IPS-18a (cell line): ENCODE measurements around the gene PACS1.

ENCODE experiments used
- H3K27ac ChIP-seq: one replicate; pipeline ENCODE4 v1.5.1; 2013; ENCODE audit warnings: low read length
- H3K27me3 ChIP-seq: one replicate; pipeline ENCODE4 v1.6.1; 2013; ENCODE audit warnings: mild to moderate bottlenecking, low read length; ENCODE audit not compliant: control insufficient read depth, insufficient read depth
- H3K36me3 ChIP-seq: one replicate; pipeline ENCODE4 v1.6.1; 2013; ENCODE audit warnings: low read depth, low read length; ENCODE audit not compliant: control insufficient read depth
- H3K4me1 ChIP-seq: one replicate; pipeline ENCODE4 v1.6.1; 2013; ENCODE audit warnings: low read depth, low read length; ENCODE audit not compliant: control insufficient read depth
- H3K4me3 ChIP-seq: one replicate; pipeline ENCODE4 v1.5.1; 2013; ENCODE audit warnings: low read length
- H3K9ac ChIP-seq: one replicate; pipeline ENCODE4 v1.6.1; 2013; ENCODE audit warnings: mild to moderate bottlenecking, low read length, moderate library complexity
- H3K9me3 ChIP-seq: one replicate; pipeline ENCODE4 v1.6.1; 2013; ENCODE audit warnings: low read depth, low read length; ENCODE audit not compliant: control insufficient read depth

Gene PACS1

GRCh38 chr11:66154109-66154508 is 84.0 kb downstream of the PACS1 start:
- Histone ChIP-seq H3K27me3 (no peaks in the 10 kb centered on the region), H3K9me3 (no peaks in the 10 kb centered on the region), H3K27ac (no peak overlapping the region), H3K4me3 (no peak overlapping the region), H3K9ac (no peak overlapping the region), H3K4me1 (no peaks in the 10 kb centered on the region), H3K36me3 (no peaks in the 10 kb centered on the region)

- Histone ChIP-seq H3K4me3 (no peak overlapping the region), H3K4me1 (no peaks in the 10 kb centered on the region), H3K9me3 (no peaks in the 10 kb centered on the region), H3K9ac (no peak overlapping the region), H3K27me3 (no peaks in the 10 kb centered on the region), H3K27ac (no peak overlapping the region), H3K36me3 (no peaks in the 10 kb centered on the region)
These were observed 85.5 kb downstream of the PACS1 start for GRCh38 chr11:66155387-66156073.

DNA sequence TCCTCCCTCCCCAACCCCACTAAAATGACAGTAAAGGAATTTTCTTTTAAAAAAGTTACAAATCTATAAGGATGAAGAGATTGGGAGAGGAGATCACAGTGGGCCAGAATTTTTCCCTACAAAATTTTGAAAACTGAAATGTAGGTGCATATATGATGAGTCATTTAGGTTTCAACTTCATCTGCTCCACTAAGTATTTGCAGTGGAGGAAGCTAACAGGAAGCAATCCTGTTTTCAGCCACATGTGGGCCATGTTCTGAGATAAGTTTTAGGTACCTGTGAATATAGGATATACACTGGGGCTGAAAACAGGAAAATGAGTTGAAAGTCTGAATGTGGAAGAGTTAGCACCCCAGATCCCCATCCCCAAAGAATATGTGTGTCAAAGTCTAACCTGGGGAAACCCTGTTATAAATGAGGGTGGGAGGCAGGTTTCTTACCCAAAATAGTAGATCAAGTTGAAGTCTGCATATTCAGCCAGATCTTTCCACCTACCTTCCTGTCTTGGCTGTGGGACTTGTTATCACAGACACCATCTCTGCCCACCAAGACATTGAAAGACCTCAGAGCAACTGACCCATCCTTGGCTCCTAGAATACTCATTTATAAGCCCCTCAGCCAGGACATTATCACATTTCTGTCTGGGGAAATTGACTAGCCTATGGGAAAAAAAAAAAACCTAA is 87.3 kb downstream of the PACS1 start:
- Histone ChIP-seq H3K36me3 (no peaks in the 10 kb centered on the region), H3K9ac (no peak overlapping the region), H3K4me3 (no peak overlapping the region), H3K9me3 (no peaks in the 10 kb centered on the region), H3K27ac (no peak overlapping the region), H3K27me3 (no peaks in the 10 kb centered on the region), H3K4me1 (no peaks in the 10 kb centered on the region)

- H3K36me3 ChIP-seq = no peaks in the 10 kb centered on the region
- no peaks in the 10 kb centered on the region for H3K9me3 ChIP-seq
- H3K9ac ChIP-seq = no peak overlapping the region
- no peak overlapping the region for H3K27ac ChIP-seq
- no peak overlapping the region for H3K4me3 ChIP-seq
- no peaks in the 10 kb centered on the region for H3K27me3 ChIP-seq
- H3K4me1 ChIP-seq = no peaks in the 10 kb centered on the region
These were observed 88.1 kb downstream of the PACS1 start for GRCh38 chr11:66158156-66158555.

- H3K27me3 ChIP-seq = no peaks in the 10 kb centered on the region
These were observed 89.4 kb downstream of the PACS1 start for GRCh38 chr11:66159324-66159984.

GRCh38 chr11:66160709-66161108 is 90.6 kb downstream of the PACS1 start:
- H3K9ac ChIP-seq = no peak overlapping the region
- H3K27me3 ChIP-seq = no peaks in the 10 kb centered on the region
- H3K4me1 ChIP-seq = no peaks in the 10 kb centered on the region
- no peak overlapping the region for H3K4me3 ChIP-seq
- H3K27ac ChIP-seq = no peak overlapping the region
- no peaks in the 10 kb centered on the region for H3K9me3 ChIP-seq
- no peaks in the 10 kb centered on the region for H3K36me3 ChIP-seq

More at GRCh38 chr11:66159324-66159984, 89.4 kb downstream of the PACS1 start:
- Histone ChIP-seq H3K27ac (no peak overlapping the region), H3K9ac (no peak overlapping the region), H3K9me3 (no peaks in the 10 kb centered on the region), H3K4me1 (no peaks in the 10 kb centered on the region), H3K4me3 (no peak overlapping the region), H3K36me3 (no peaks in the 10 kb centered on the region)

DNA sequence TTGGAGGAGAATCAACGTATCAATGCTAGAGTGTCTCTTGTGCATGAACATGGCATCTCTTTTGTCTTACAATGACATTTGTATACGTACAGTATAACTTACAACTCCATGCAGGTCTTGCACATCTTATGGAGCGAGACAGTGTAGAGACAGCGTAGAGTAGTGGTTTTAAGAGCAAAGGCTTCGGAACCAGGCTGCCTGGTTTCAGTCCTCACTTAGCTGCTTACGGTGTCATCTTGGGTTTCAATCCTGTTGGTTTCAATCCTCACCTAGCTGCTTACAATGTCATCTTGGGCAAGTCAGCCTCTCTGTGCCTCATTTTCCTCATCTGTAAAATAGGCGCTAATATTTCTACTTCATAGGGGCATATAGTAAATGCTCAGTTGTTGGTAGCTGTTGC is 98.2 kb downstream of the PACS1 start:
- H3K27ac ChIP-seq = no peak overlapping the region
- H3K27me3 ChIP-seq = no peaks in the 10 kb centered on the region
- no peaks in the 10 kb centered on the region for H3K4me1 ChIP-seq
- H3K9ac ChIP-seq = no peak overlapping the region
- no peaks in the 10 kb centered on the region for H3K9me3 ChIP-seq
- H3K36me3 ChIP-seq = no peaks in the 10 kb centered on the region
- H3K4me3 ChIP-seq = no peak overlapping the region

- no peak overlapping the region for H3K27ac ChIP-seq
- no peak overlapping the region for H3K4me3 ChIP-seq
- H3K27me3 ChIP-seq = no peaks in the 10 kb centered on the region
- no peaks in the 10 kb centered on the region for H3K9me3 ChIP-seq
- H3K4me1 ChIP-seq = no peaks in the 10 kb centered on the region
- H3K9ac ChIP-seq = no peak overlapping the region
- no peaks in the 10 kb centered on the region for H3K36me3 ChIP-seq
These were observed 102.1 kb downstream of the PACS1 start for GRCh38 chr11:66172146-66172545.

DNA sequence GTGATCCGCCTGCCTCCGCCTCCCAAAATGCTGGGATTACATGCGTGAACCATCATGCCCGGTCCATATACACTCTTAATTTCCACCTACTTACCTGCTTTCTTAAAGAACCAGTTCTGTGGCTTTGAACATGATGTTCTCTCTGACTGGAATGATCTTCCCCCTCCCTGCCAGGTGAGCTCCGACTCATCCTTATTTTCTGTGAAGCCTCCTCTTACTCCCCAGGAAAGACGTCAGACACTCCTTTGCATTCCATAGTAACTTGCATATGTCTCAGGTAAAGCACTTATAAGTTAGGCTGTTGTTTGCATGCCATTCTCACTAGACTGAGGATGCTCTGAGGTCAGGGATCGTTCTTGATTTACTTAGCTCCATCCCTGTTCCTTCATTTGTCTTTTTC is 106.6 kb downstream of the PACS1 start:
- Histone ChIP-seq H3K27ac (no peak overlapping the region), H3K9ac (no peak overlapping the region), H3K4me1 (no peaks in the 10 kb centered on the region), H3K36me3 (no peaks in the 10 kb centered on the region), H3K9me3 (no peaks in the 10 kb centered on the region), H3K4me3 (no peak overlapping the region), H3K27me3 (no peaks in the 10 kb centered on the region)

GRCh38 chr11:66178183-66178582 is 108.1 kb downstream of the PACS1 start:
- H3K9me3 ChIP-seq = no peaks in the 10 kb centered on the region
- H3K36me3 ChIP-seq = no peaks in the 10 kb centered on the region
- no peak overlapping the region for H3K9ac ChIP-seq
- H3K27me3 ChIP-seq = no peaks in the 10 kb centered on the region
- H3K4me1 ChIP-seq = no peaks in the 10 kb centered on the region
- no peak overlapping the region for H3K27ac ChIP-seq
- no peak overlapping the region for H3K4me3 ChIP-seq

DNA sequence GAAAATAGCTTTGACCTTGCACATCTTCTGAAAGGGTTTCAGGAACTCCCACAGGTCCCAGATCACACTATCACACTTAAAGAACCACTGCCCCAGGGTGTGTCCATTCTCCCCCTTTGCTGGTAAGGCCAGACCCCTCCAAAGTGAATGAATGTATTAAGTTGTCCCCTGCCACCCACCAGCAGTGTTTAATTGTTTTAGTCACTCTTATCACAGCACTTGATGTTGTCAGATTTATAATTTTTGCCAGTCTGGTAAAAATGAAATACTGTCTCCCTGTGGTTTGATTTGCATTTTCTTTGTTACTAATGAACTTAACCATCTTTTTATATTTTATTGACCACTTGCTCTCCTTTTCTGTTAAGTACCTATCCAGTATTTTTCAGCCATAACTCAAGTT is 108.8 kb downstream of the PACS1 start:
- Histone ChIP-seq H3K36me3 (no peaks in the 10 kb centered on the region), H3K4me3 (no peak overlapping the region), H3K4me1 (no peaks in the 10 kb centered on the region), H3K27ac (no peak overlapping the region), H3K27me3 (no peaks in the 10 kb centered on the region), H3K9ac (no peak overlapping the region), H3K9me3 (no peaks in the 10 kb centered on the region)
